M059J (cell line): Measurements from ENCODE around the gene DTD2. TPM values are rescaled to one million over a fixed set of nuclear protein-coding genes. Genes with fewer than 3 reads are reported as not detected.
"Not testable (repeated sequence)": the region's sequence is repeated elsewhere in the genome, so short reads cannot be mapped to it uniquely, and the experiment has no call there.

Source experiments
- DNase-seq: peaks from one replicate; pipeline ENCODE4 v3.0.0-alpha.2; 2012; ENCODE audit warnings: low read depth
- total RNA-seq: library from RNA; depleted of rRNA; stranded (reverse); fragments of >200 nt; shearing (Covaris generic); gene quantifications from 2 replicates; pipeline ENCODE4 v1.2.3, GENCODE V29; 2014

DTD2 gene
- total RNA-seq, 1 experiment from 2014 or later: 13.6 TPM

- DNase-seq: peak; percentile 49
These were observed 15.8 kb downstream of the DTD2 start for GRCh38 chr14:31441273-31442111.

GRCh38 chr14:31440280-31440679 lies 17.0 kb downstream of the DTD2 start:
- DNase-seq: peak; percentile 33

- no peak for DNase-seq
These were observed 17.7 kb downstream of the DTD2 start for GRCh38 chr14:31439561-31439960.

- not testable (repeated sequence) for DNase-seq
These were observed 20.1 kb downstream of the DTD2 start for GRCh38 chr14:31437045-31437691.

GRCh38 chr14:31435276-31435675 lies 22.0 kb downstream of the DTD2 start:
- no peak for DNase-seq

GRCh38 chr14:31430634-31431264 lies 26.6 kb downstream of the DTD2 start:
- DNase-seq: no peak

GRCh38 chr14:31429791-31430190 lies 27.5 kb downstream of the DTD2 start:
- no peak for DNase-seq

- DNase-seq: no peak
These were observed 29.3 kb downstream of the DTD2 start for GRCh38 chr14:31428011-31428410.

- no peak for DNase-seq
These were observed 30.6 kb downstream of the DTD2 start for GRCh38 chr14:31426663-31427062.

GRCh38 chr14:31425905-31426304 lies 31.4 kb downstream of the DTD2 start:
- DNase-seq: no peak

- DNase-seq: no peak
These were observed 36.1 kb downstream of the DTD2 start for GRCh38 chr14:31421200-31421599.

- peak; percentile 94 for DNase-seq
These were observed 36.8 kb downstream of the DTD2 start, which contains the start of gene HEATR5A for GRCh38 chr14:31420319-31421111. HEATR5A (minus strand) TSS chr14:31420550; CDS start chr14:31402975, 17,575 bp downstream.

- DNase-seq: peak; percentile 73
These were observed 37.4 kb downstream of the DTD2 start for GRCh38 chr14:31419967-31420318.

- DNase-seq: peak; percentile 2
These were observed 37.9 kb downstream of the DTD2 start for GRCh38 chr14:31419179-31419966.

- DNase-seq: no peak
These were observed 38.9 kb downstream of the DTD2 start for GRCh38 chr14:31418440-31418839.

GRCh38 chr14:31414190-31414833 lies 43.0 kb downstream of the DTD2 start:
- DNase-seq: peak; percentile 39

- peak; percentile 10 for DNase-seq
These were observed 46.0 kb downstream of the DTD2 start for GRCh38 chr14:31411218-31411727.

- no peak for DNase-seq
These were observed 47.2 kb downstream of the DTD2 start for GRCh38 chr14:31410048-31410650.

GRCh38 chr14:31408421-31408820 lies 48.9 kb downstream of the DTD2 start:
- DNase-seq: no peak
